Heart left ventricle (tissue), 16 donors: ENCODE results near the gene HS1BP3. TPM values are rescaled to one million over a fixed set of nuclear protein-coding genes. Genes with fewer than 3 reads are reported as not detected.

Experiments used
- ATAC-seq, 4 donors: fragments of 200-7000 bp; cut with Tn5 transposase; one replicate each; pipeline ENCODE4 v1.9.1; 2020 to 2022; ENCODE audit warnings: moderate library complexity in 4 of 4, mild to moderate bottlenecking in 3 of 4, moderate number of reproducible peaks in 1 of 4
- DNase-seq, 5 donors: peaks; one replicate each; pipeline ENCODE4 v3.0.0-alpha.2; 2020
- H3K27ac ChIP-seq, 12 donors: fragments of 200-600 bp; sonication (generic) in 4 of 12; one replicate each; pipeline versions ENCODE4 v1.5.0 to v1.8.0; 2016 to 2022; ENCODE audit warnings: mild to moderate bottlenecking in 2 of 12
- H3K27me3 ChIP-seq, 9 donors: fragments of 200-600 bp; sonication (generic) in 2 of 9; one replicate each; pipeline versions ENCODE4 v1.5.1 to v1.8.0; 2016 to 2022; ENCODE audit warnings: mild to moderate bottlenecking in 3 of 9
- H3K36me3 ChIP-seq, 9 donors: fragments of 200-600 bp; sonication (generic) in 2 of 9; one replicate each; pipeline versions ENCODE4 v1.5.0 to v1.8.0; 2018 to 2022; ENCODE audit warnings: mild to moderate bottlenecking in 2 of 9
- H3K4me1 ChIP-seq, 12 donors: fragments of 200-600 bp; sonication (generic) in 4 of 12; one replicate each; pipeline versions ENCODE4 v1.5.0 to v1.8.0; 2016 to 2022; ENCODE audit warnings: mild to moderate bottlenecking in 3 of 12
- H3K4me3 ChIP-seq, 12 donors: fragments of 200-600 bp; sonication (generic) in 4 of 12; one replicate each; pipeline versions ENCODE4 v1.5.0 to v1.8.0; 2017 to 2022; ENCODE audit warnings: mild to moderate bottlenecking in 9 of 12, moderate library complexity in 4 of 12
- H3K9me3 ChIP-seq, 12 donors: fragments of 200-600 bp; sonication (generic) in 4 of 12; one replicate each; pipeline versions ENCODE4 v1.5.0 to v1.8.0; 2016 to 2022; ENCODE audit warnings: mild to moderate bottlenecking in 1 of 12
- CTCF ChIP-seq, 12 donors: fragments of 200-600 bp; sonication (generic) in 4 of 12; IDR thresholded peaks; one replicate each; pipeline versions ENCODE4 v1.5.0 to v1.8.0; 2018 to 2022; ENCODE audit warnings: antibody characterized with exemption in 12 of 12, mild to moderate bottlenecking in 5 of 12
- POLR2A ChIP-seq, 2 donors: fragments of 450-650 bp; IDR thresholded peaks; one replicate each; pipeline ENCODE4 v1.6.1; 2017; ENCODE audit warnings: antibody characterized with exemption in 2 of 2, mild to moderate bottlenecking in 2 of 2, moderate library complexity in 2 of 2
- WGBS, 4 donors: extraction: QIAGEN DNeasy Blood & Tissue Kit in 2 of 4; methylation state at CpG; one replicate each; pipeline versions ENCODE4 v1.1.5 to v1.1.7; 2013 to 2018; 5-methylcytosine and 5-hydroxymethylcytosine counted together
- intact Hi-C, 10 donors: fragments of 100-400 bp; cut with DNase I; formaldehyde crosslinking; loops; one replicate each; pipeline versions ENCODE4 v1.11.1 to v1.14.2; 2022
- polyA plus RNA-seq, 2 donors: library from polyadenylated mRNA; stranded (reverse); fragments of 200-250 nt; gene quantifications; one replicate each; pipeline ENCODE4 v1.2.3, GENCODE V29; 2013
- total RNA-seq, 9 donors: library from RNA; depleted of rRNA in 2 of 9; stranded (reverse); fragments of >200 nt in 2 of 9; fragmentation: NEBNext Ultra II Directional in 3 of 9; extraction: Animal tissue kit (Norgen Biotek cat#: 25700) in 3 of 9; gene quantifications; one replicate each; pipeline versions ENCODE4 v1.1.0 to v1.2.4, GENCODE V29; 2016 to 2023
- donor health status: ischemic (EF 13 %, LVEDD 7.1; RV severe dilation, severe dysfunction).
- donor health status: healthy with polysubstance abuse.
- donor health status: DM: no; HTN: yes; CAD: no.
- donor health status: DM: no; HTN: no; CAD: no.
- donor health status: ischemic (EF 25% LVEDD 6.9; RV normal size, moderate dysfunction).
- donor health status: ischemic (EF 25% LVEDD 5.7; RV mildly dilated, moderate dysfunction).
- donor health status: healthy.
- donor health status: DM: yes; HTN: yes; CAD: no.
- donor health status: ischemic (EF 35%, LVEDD 5.7; RV mildly dilated, moderate dysfunction).
- donor health status: nonischemic (EF 11% LVEDD 7.7; RV severe dilation, severe dysfunction).
- donor health status: DM: yes; HTN: yes; CAD: no.
- donor health status: PGD.
- donor health status: ischemic (EF 29% LVEDD 5.4; RV normal size, mild dysfunction).
- donor health status: nonischemic (EF 23%, LVEDD 6.1; RV moderate dilation, normal function).

HS1BP3 gene
- total and polyA plus RNA-seq, 11 donors: 12.7 to 23.7 (median 21.0) TPM

DNA sequence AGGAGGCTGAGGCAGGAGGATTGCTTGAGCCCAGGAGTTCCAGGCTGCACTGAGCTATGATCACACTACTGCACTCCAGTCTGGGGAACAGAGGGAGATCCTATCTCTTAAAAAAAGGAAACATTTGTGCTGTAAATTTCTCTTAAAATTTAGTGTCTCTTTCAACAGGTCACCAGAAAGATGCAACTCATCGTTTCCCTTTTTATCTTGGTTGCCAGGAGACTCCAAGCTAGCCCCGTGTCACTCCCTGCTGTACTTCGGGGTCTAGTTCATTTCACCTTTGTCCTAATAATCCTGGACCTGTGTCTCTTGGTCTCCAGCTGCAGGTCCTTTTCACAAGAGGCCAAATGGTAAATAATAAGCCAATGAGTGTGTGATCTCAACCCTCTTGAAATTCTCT is 7.1 kb downstream of the HS1BP3 start:
- ATAC-seq: no peak
- DNase-seq: no peak
- intact Hi-C loops: loop anchor here in 5 of 10 donors (2.0 to 10.0 kb wide), 5 partner anchors 201 to 539 kb away; no protein-coding TSS in a partner anchor
- Histone ChIP-seq H3K27me3 (no peaks in the 10 kb centered on the region), H3K36me3 (peaks cover 0 to 68% (median 50%) of the 10 kb centered on the region in 9 donors), H3K27ac (peak overlapping the region in 1 of 12 donors; percentile 90), H3K9me3 (no peaks in the 10 kb centered on the region), H3K4me3 (no peak overlapping the region), H3K4me1 (peaks cover 5 to 45% (median 23%) of the 10 kb centered on the region in 12 donors)
- WGBS, 4 donors: 67 to 79% (median 72%) methylated on average over 3 of the region's 3 CpGs
- TF ChIP-seq POLR2A (IDR thresholded peaks at IDR 0.05) (no peak), CTCF (IDR thresholded peaks at IDR 0.05) (no peak)

DNA sequence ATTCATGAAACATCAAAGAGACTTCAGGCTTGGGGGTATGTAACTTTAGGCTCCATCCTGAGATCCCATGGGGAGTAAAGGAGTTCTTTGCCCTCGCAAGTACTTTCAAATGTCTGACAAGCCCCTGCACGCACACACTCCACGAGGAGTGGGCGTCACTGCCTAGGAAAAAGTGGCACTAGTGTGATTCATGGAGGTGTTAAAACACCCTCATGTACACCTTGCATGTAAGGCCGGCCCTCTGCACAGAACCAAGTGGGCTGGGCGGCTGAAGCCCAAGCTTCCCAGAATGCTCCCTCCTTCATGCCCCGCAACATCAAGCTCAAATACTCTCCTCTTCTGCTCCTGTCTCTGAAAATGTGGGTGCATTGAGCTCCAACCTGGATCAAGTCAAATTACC is 7.8 kb downstream of the HS1BP3 start:
- TF ChIP-seq CTCF (IDR thresholded peaks at IDR 0.05): no peak
- no peak for TF ChIP-seq POLR2A (IDR thresholded peaks at IDR 0.05)
- WGBS, 4 donors: 94 to 96% (median 95%) methylated on average over 7 of the region's 7 CpGs
- Histone ChIP-seq H3K36me3 (peaks cover 0 to 73% (median 56%) of the 10 kb centered on the region in 9 donors), H3K9me3 (no peaks in the 10 kb centered on the region), H3K4me1 (peaks cover 5 to 45% (median 20%) of the 10 kb centered on the region in 12 donors), H3K27ac (peak overlapping the region in 1 of 12 donors; percentile 90), H3K4me3 (no peak overlapping the region), H3K27me3 (no peaks in the 10 kb centered on the region)
- intact Hi-C loops: loop anchor here in 5 of 10 donors (2.0 to 10.0 kb wide), 5 partner anchors 200 to 538 kb away; no protein-coding TSS in a partner anchor
- no peak for ATAC-seq
- DNase-seq: peak in 2 of 5 donors; percentile 19 to 35

- DNase-seq (peak; percentile 76 to 89 (median 79)), ATAC-seq (peak; percentile 82 to 91 (median 88))
- Histone ChIP-seq H3K27ac (peak overlapping the region in 6 of 12 donors; percentile 1 to 90 (median 52)), H3K36me3 (peaks cover 0 to 81% (median 60%) of the 10 kb centered on the region in 9 donors), H3K4me1 (peaks cover 5 to 45% (median 23%) of the 10 kb centered on the region in 12 donors), H3K4me3 (no peak overlapping the region), H3K9me3 (no peaks in the 10 kb centered on the region), H3K27me3 (no peaks in the 10 kb centered on the region)
- 30 to 37% (median 35%) methylated on average over 23 to 26 of the region's 26 CpGs for WGBS, 4 donors
- TF ChIP-seq POLR2A (IDR thresholded peaks at IDR 0.05) (peak in 1 of 2 donors; percentile 15), CTCF (IDR thresholded peaks at IDR 0.05) (peak; percentile 88 to 98 (median 96))
- intact Hi-C loops: loop anchor here in 5 of 10 donors (2.0 to 10.0 kb wide), 5 partner anchors 200 to 538 kb away; no protein-coding TSS in a partner anchor
Observed at GRCh38 chr2:20642055-20642971, 8.6 kb downstream of the HS1BP3 start.
